Measurements from ENCODE around the gene INSR. TPM values are rescaled to one million over a fixed set of nuclear protein-coding genes. Genes with fewer than 3 reads are reported as not detected.

INSR gene
- total RNA-seq, 1 donor from 2014 or later: 38.6 TPM

DNA sequence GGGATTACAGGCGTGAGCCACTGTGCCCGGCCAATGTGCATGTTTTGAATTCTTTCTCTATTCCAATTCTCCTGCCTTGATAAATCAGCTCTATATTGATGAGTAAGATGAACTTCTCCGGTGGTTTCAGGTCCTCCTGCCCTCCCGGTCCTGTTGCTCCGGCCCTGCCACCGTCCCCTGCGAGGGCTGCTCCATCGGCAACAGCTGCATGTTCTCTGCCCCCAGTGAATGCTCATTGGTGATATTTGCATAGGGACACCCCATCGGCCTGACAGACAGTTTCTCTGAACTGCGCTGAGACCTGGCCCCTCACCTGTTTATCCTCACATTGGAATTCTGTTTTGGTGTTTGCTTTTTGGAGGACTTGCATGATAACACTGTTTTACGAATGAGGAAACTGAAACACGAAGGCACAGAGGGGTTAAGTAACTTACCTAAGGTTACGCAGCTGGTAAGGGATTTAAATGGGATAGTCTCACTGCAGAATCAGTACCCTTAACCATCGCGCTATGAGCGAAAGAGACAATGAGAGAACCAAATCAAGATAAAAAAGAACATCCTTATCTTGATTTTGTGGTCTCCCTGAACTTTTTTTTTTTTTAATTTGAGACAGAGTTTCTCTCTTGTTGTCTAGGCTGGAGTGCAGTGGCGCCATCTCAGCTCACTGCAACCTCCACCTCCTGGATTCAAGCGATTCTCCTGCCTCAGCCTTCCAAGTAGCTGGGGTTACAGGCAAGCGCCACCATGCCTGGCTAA lies 192.5 kb downstream of the INSR start:
- Histone ChIP-seq H3K9ac (ENCODE audit: low read depth in 1 of 3, low read length in 3 of 3) (no peak overlapping the region), H3K4me3 (ENCODE audit: low read length in 3 of 3) (no peak overlapping the region), H3K27ac (ENCODE audit: low read depth, low read length) (no peak overlapping the region), H3K4me1 (ENCODE audit: control insufficient read depth in 3 of 3, insufficient read depth in 3 of 3, low read length in 3 of 3) (peaks cover 3 to 7% (median 5%) of the 10 kb centered on the region in 3 donors), H3K9me3 (ENCODE audit: control insufficient read depth in 3 of 3, low read length in 3 of 3) (peaks cover 0 to 2% (median 0%) of the 10 kb centered on the region in 3 donors), H3K27me3 (ENCODE audit: control insufficient read depth in 3 of 3, insufficient read depth in 3 of 3, low read length in 3 of 3) (peaks cover 0 to 6% (median 3%) of the 10 kb centered on the region in 3 donors), H3K36me3 (ENCODE audit: control insufficient read depth in 3 of 3, insufficient read depth in 3 of 3, low read length in 3 of 3) (no peaks in the 10 kb centered on the region)

DNA sequence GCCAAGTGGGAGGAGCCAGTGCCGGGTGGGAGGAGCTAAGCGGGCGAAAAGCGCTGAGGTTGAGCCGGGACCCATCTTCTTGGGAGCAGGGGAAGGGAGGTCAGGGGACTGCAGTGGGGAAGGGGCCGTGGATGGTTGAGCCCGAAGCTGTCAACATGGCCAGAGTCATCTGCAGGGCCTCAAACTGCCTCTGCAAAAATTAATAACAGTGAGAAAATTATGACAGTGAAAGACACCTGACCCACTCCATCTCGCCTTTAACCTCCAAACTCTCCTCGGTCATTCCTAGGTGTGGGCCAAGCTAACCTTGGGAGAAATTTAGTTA lies 194.7 kb downstream of the INSR start:
- peaks cover 3 to 4% (median 4%) of the 10 kb centered on the region in 3 donors for H3K36me3 ChIP-seq (ENCODE audit: control insufficient read depth in 3 of 3, insufficient read depth in 3 of 3, low read length in 3 of 3)
- peak overlapping the region; percentile 94 for H3K27ac ChIP-seq (ENCODE audit: low read depth, low read length)
- peak overlapping the region; percentile 87 to 93 (median 89) for H3K9ac ChIP-seq (ENCODE audit: low read depth in 1 of 3, low read length in 3 of 3)
- H3K4me1 ChIP-seq (ENCODE audit: control insufficient read depth in 3 of 3, insufficient read depth in 3 of 3, low read length in 3 of 3): peaks cover 3 to 7% (median 5%) of the 10 kb centered on the region in 3 donors
- H3K27me3 ChIP-seq (ENCODE audit: control insufficient read depth in 3 of 3, insufficient read depth in 3 of 3, low read length in 3 of 3): peaks cover 0 to 3% (median 0%) of the 10 kb centered on the region in 3 donors
- H3K4me3 ChIP-seq (ENCODE audit: low read length in 3 of 3): peak overlapping the region; percentile 80 to 96 (median 88)
- H3K9me3 ChIP-seq (ENCODE audit: control insufficient read depth in 3 of 3, low read length in 3 of 3): peaks cover 4 to 6% (median 5%) of the 10 kb centered on the region in 3 donors

DNA sequence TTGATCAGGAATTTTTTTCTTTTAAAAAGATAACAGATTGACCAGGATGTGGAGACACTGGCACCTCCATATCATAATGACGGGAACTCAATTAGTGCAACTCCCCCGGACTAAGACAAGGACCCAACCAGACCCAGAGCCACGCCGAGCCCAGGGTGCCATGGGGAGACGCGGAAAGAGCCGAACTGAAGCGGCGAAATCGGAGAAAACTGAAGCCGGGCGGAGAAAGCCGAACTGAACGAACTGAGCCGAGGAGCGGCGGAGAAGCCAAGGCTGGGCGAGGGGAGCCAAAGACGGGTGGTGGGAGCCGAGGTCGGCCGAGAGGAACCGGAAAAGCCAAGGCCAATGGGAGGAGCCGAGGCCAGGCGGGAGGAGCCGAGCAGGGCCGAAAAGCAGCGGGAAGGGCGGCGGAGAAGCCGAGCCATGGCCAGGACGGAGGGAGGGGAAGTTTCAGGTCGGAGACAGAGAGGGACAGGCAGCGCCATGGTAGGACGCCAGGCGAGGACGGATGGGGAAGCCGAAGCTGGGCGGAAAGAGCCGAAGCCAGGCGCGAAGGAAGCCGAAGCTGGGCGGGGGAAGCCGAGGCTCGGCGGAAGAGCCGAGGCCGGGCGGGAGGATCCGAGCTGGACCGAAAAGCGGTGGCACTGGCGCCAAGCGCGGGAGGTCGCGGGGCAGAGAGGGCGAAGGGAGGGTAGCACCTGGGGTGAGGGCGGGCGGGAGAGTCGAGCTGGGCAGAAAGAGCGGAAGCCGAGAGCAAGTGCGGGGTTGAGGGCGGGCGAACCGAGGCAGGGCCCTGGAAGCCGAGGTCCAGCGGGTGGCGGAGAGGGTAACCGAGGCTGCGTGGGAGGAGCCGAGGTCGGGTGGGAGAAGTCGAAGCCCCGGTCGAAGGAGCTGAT lies 195.3 kb downstream of the INSR start:
- H3K27ac ChIP-seq (ENCODE audit: low read depth, low read length): peak overlapping the region; percentile 94
- peaks cover 3 to 4% (median 4%) of the 10 kb centered on the region in 3 donors for H3K36me3 ChIP-seq (ENCODE audit: control insufficient read depth in 3 of 3, insufficient read depth in 3 of 3, low read length in 3 of 3)
- peak overlapping the region; percentile 80 to 96 (median 88) for H3K4me3 ChIP-seq (ENCODE audit: low read length in 3 of 3)
- peak overlapping the region; percentile 87 to 93 (median 89) for H3K9ac ChIP-seq (ENCODE audit: low read depth in 1 of 3, low read length in 3 of 3)
- peaks cover 3 to 7% (median 5%) of the 10 kb centered on the region in 3 donors for H3K4me1 ChIP-seq (ENCODE audit: control insufficient read depth in 3 of 3, insufficient read depth in 3 of 3, low read length in 3 of 3)
- no peaks in the 10 kb centered on the region for H3K27me3 ChIP-seq (ENCODE audit: control insufficient read depth in 3 of 3, insufficient read depth in 3 of 3, low read length in 3 of 3)
- peaks cover 4 to 6% (median 5%) of the 10 kb centered on the region in 3 donors for H3K9me3 ChIP-seq (ENCODE audit: control insufficient read depth in 3 of 3, low read length in 3 of 3)

DNA sequence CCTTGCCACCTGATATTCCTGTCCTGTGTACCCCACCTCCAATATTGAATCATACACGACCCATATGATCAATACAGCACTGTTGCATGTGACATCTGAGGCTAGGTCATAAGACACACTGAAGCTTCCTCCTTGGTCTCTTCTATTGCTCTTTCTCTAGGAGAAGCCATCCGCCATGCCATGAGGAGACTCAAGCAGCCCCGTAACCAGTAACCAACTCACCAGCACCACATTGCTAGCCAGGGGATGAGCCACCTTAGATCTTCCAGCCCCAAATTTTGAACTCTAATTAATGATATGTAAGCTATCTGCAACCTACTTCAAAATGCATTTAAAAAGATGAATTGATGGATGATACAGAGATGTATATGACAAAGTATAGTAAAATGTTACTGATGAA lies 196.1 kb downstream of the INSR start:
- Histone ChIP-seq H3K36me3 (ENCODE audit: control insufficient read depth in 3 of 3, insufficient read depth in 3 of 3, low read length in 3 of 3) (peaks cover 3 to 4% (median 4%) of the 10 kb centered on the region in 3 donors), H3K4me1 (ENCODE audit: control insufficient read depth in 3 of 3, insufficient read depth in 3 of 3, low read length in 3 of 3) (peaks cover 3 to 7% (median 5%) of the 10 kb centered on the region in 3 donors), H3K27ac (ENCODE audit: low read depth, low read length) (peak overlapping the region; percentile 94), H3K9ac (ENCODE audit: low read depth in 1 of 3, low read length in 3 of 3) (peak overlapping the region; percentile 87 to 93 (median 89)), H3K27me3 (ENCODE audit: control insufficient read depth in 3 of 3, insufficient read depth in 3 of 3, low read length in 3 of 3) (no peaks in the 10 kb centered on the region), H3K4me3 (ENCODE audit: low read length in 3 of 3) (peak overlapping the region; percentile 23 to 96 (median 80)), H3K9me3 (ENCODE audit: control insufficient read depth in 3 of 3, low read length in 3 of 3) (peaks cover 4 to 6% (median 5%) of the 10 kb centered on the region in 3 donors)

DNA sequence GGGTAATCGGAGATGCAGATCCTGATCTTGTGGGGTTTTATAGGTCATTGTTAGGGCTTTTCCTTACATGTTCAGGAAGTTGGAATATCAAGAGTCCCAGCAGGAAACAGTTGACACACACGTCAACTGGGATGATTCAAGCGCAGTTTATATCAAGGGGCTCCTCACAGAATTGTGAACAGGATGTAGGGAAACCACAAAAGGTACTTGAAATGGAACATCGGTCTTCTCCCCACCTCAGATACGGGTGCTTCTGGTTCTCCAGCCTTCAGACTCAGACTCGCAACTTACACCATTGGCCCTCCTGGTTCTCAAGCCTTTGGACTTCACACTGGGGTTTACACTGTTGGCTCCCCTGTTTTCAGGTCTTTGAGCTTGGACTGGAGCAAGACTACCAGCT lies 205.2 kb downstream of the INSR start:
- Histone ChIP-seq H3K9ac (ENCODE audit: low read depth in 1 of 3, low read length in 3 of 3) (no peak overlapping the region), H3K4me1 (ENCODE audit: control insufficient read depth in 3 of 3, insufficient read depth in 3 of 3, low read length in 3 of 3) (no peaks in the 10 kb centered on the region), H3K36me3 (ENCODE audit: control insufficient read depth in 3 of 3, insufficient read depth in 3 of 3, low read length in 3 of 3) (peaks cover 29 to 33% (median 30%) of the 10 kb centered on the region in 3 donors), H3K9me3 (ENCODE audit: control insufficient read depth in 3 of 3, low read length in 3 of 3) (peaks cover 23 to 27% (median 26%) of the 10 kb centered on the region in 3 donors), H3K27me3 (ENCODE audit: control insufficient read depth in 3 of 3, insufficient read depth in 3 of 3, low read length in 3 of 3) (no peaks in the 10 kb centered on the region), H3K27ac (ENCODE audit: low read depth, low read length) (no peak overlapping the region), H3K4me3 (ENCODE audit: low read length in 3 of 3) (peak overlapping the region in 2 of 3 donors; percentile 1 to 20)

DNA sequence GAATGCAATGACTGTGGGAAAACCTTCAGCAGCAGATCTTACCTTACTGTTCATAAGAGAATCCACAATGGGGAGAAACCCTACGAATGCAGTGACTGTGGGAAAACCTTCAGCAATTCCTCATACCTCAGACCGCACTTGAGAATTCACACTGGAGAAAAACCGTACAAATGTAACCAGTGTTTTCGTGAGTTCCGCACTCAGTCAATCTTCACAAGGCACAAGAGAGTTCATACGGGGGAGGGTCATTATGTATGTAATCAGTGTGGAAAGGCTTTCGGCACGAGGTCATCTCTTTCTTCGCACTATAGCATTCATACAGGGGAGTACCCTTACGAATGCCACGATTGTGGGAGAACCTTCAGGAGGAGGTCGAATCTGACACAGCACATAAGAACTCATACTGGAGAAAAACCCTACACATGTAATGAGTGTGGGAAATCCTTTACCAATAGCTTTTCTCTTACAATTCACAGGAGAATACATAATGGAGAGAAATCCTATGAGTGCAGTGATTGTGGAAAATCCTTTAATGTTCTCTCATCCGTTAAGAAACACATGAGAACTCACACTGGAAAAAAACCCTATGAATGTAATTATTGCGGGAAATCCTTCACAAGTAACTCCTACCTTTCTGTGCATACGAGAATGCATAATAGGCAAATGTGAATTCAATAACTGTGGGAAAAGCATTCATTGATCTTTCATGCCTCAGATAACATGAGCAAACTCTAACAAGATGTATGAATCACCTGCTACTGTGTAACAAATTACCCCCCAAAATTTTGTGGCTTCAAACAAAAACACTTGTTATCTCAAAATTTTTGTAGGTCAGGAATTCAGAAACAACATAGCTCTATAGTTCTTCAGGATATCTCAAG lies 210.9 kb downstream of the INSR start:
- H3K9me3 ChIP-seq (ENCODE audit: control insufficient read depth in 3 of 3, low read length in 3 of 3): peaks cover 43 to 66% (median 49%) of the 10 kb centered on the region in 3 donors

DNA sequence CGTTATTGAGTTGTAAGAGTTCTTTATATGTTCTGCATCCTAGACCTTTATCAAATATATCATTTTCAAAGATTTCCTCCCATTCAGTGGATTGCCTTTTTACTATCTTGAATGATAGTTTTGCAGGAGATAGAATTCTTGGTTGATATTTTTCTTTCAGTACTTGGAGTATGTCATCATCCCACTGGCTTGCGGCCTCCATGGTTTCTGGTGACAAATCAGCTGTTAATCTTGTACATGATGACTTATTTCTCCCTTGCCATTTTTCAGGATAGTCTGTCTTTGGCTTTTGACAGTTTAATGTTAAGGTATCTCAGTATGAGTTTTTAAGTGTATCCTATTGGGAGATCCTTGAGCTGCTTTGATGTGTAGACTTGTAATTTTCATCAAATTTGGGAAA lies 216.2 kb downstream of the INSR start:
- Histone ChIP-seq H3K9ac (ENCODE audit: low read depth in 1 of 3, low read length in 3 of 3) (no peak overlapping the region), H3K27ac (ENCODE audit: low read depth, low read length) (no peak overlapping the region), H3K36me3 (ENCODE audit: control insufficient read depth in 3 of 3, insufficient read depth in 3 of 3, low read length in 3 of 3) (peaks cover 80 to 94% (median 87%) of the 10 kb centered on the region in 3 donors), H3K27me3 (ENCODE audit: control insufficient read depth in 3 of 3, insufficient read depth in 3 of 3, low read length in 3 of 3) (no peaks in the 10 kb centered on the region), H3K4me3 (ENCODE audit: low read length in 3 of 3) (no peak overlapping the region), H3K4me1 (ENCODE audit: control insufficient read depth in 3 of 3, insufficient read depth in 3 of 3, low read length in 3 of 3) (no peaks in the 10 kb centered on the region), H3K9me3 (ENCODE audit: control insufficient read depth in 3 of 3, low read length in 3 of 3) (peaks cover 23 to 53% (median 35%) of the 10 kb centered on the region in 3 donors)

More for the DNA sequence above, 210.9 kb downstream of the INSR start:
- Histone ChIP-seq H3K9ac (ENCODE audit: low read depth in 1 of 3, low read length in 3 of 3) (no peak overlapping the region), H3K27me3 (ENCODE audit: control insufficient read depth in 3 of 3, insufficient read depth in 3 of 3, low read length in 3 of 3) (no peaks in the 10 kb centered on the region), H3K36me3 (ENCODE audit: control insufficient read depth in 3 of 3, insufficient read depth in 3 of 3, low read length in 3 of 3) (peaks cover 68 to 69% (median 68%) of the 10 kb centered on the region in 3 donors), H3K27ac (ENCODE audit: low read depth, low read length) (no peak overlapping the region), H3K4me1 (ENCODE audit: control insufficient read depth in 3 of 3, insufficient read depth in 3 of 3, low read length in 3 of 3) (no peaks in the 10 kb centered on the region), H3K4me3 (ENCODE audit: low read length in 3 of 3) (peak overlapping the region in 1 of 3 donors; percentile 40)

DNA sequence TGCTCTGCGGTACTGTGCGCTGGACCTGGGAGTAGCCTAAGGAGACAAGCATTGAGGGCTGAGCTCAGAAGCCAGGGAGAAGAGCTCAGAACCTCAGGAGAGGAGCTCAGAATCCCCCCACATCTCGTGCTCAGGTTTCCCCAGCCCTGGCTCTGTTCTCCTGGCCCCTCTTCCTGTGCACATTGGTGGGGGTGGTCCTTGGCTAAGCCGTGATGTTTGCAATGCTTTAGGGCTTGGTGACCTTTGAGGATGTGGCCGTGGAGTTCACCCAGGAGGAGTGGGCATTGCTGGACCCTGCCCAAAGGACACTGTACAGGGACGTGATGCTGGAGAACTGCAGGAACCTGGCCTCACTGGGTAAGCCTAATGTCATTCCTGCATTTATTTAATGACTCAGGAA lies 218.1 kb downstream of the INSR start:
- Histone ChIP-seq H3K36me3 (ENCODE audit: control insufficient read depth in 3 of 3, insufficient read depth in 3 of 3, low read length in 3 of 3) (peaks cover 74 to 85% (median 79%) of the 10 kb centered on the region in 3 donors), H3K9ac (ENCODE audit: low read depth in 1 of 3, low read length in 3 of 3) (no peak overlapping the region), H3K27ac (ENCODE audit: low read depth, low read length) (no peak overlapping the region), H3K4me1 (ENCODE audit: control insufficient read depth in 3 of 3, insufficient read depth in 3 of 3, low read length in 3 of 3) (no peaks in the 10 kb centered on the region), H3K4me3 (ENCODE audit: low read length in 3 of 3) (no peak overlapping the region), H3K9me3 (ENCODE audit: control insufficient read depth in 3 of 3, low read length in 3 of 3) (peaks cover 11 to 36% (median 22%) of the 10 kb centered on the region in 3 donors), H3K27me3 (ENCODE audit: control insufficient read depth in 3 of 3, insufficient read depth in 3 of 3, low read length in 3 of 3) (no peaks in the 10 kb centered on the region)

DNA sequence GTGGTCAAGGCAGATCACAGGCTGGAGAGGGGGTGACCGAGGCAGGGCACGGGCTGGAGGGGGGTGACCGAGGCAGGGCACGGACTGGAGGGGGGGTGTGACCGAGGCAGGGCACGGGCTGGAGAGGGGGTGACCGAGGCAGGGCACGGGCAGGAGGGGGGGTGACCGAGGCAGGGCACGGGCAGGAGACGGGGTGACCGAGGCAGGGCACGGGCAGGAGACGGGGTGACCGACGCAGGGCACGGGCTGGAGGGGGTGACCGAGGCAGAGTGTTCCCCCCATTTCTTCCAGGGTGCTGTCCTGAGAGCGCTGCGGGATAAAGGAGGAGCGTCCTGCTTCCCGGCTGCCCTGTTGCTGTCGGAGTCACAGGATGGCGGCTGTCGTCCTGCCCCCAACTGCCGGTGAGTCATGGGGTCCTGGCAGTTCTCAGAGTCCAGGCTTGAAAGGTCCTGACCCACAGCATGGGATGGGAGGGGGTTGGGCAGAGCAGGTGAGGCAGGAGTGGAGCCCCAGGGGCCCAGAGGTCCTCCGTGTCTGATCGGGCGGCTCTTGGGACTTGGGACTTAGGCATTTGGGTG lies 219.4 kb downstream of the INSR start:
- no peak overlapping the region for H3K4me3 ChIP-seq (ENCODE audit: low read length in 3 of 3)
- H3K27me3 ChIP-seq (ENCODE audit: control insufficient read depth in 3 of 3, insufficient read depth in 3 of 3, low read length in 3 of 3): no peaks in the 10 kb centered on the region
- no peak overlapping the region for H3K27ac ChIP-seq (ENCODE audit: low read depth, low read length)
- peaks cover 63 to 75% (median 71%) of the 10 kb centered on the region in 3 donors for H3K36me3 ChIP-seq (ENCODE audit: control insufficient read depth in 3 of 3, insufficient read depth in 3 of 3, low read length in 3 of 3)
- H3K4me1 ChIP-seq (ENCODE audit: control insufficient read depth in 3 of 3, insufficient read depth in 3 of 3, low read length in 3 of 3): peaks cover 4 to 9% (median 7%) of the 10 kb centered on the region in 3 donors
- H3K9me3 ChIP-seq (ENCODE audit: control insufficient read depth in 3 of 3, low read length in 3 of 3): peaks cover 5 to 24% (median 11%) of the 10 kb centered on the region in 3 donors
- H3K9ac ChIP-seq (ENCODE audit: low read depth in 1 of 3, low read length in 3 of 3): no peak overlapping the region
